Ovary (tissue), 9 donors: ENCODE measurements around the gene TOP3A. TPM values are rescaled to one million over a fixed set of nuclear protein-coding genes. Genes with fewer than 3 reads are reported as not detected.

Experiments
- DNase-seq, 5 donors: peaks; one replicate each; pipeline ENCODE4 v3.0.0-alpha.2; 2019 to 2020
- H3K27ac ChIP-seq, 2 donors: fragments of 200-600 bp; one replicate each; pipeline versions ENCODE4 v1.5.1 to v1.8.0; 2019 to 2022
- H3K27me3 ChIP-seq: fragments of 200-600 bp; one replicate; pipeline ENCODE4 v1.8.0; 2022
- H3K36me3 ChIP-seq: fragments of 200-600 bp; sonication (generic); one replicate; pipeline ENCODE4 v1.5.1; 2019
- H3K4me1 ChIP-seq: one replicate; pipeline ENCODE4 v1.8.1; 2013; ENCODE audit warnings: mild to moderate bottlenecking, moderate library complexity; ENCODE audit not compliant: insufficient read depth
- H3K4me3 ChIP-seq: fragments of 200-600 bp; sonication (generic); one replicate; pipeline ENCODE4 v1.5.1; 2017
- H3K9me3 ChIP-seq, 2 donors: fragments of 200-600 bp in 1 of 2; sonication (generic) in 1 of 2; one replicate each; pipeline versions ENCODE4 v1.5.1 to v1.8.1; 2013 to 2019; ENCODE audit warnings: mild to moderate bottlenecking in 1 of 2, moderate library complexity in 1 of 2
- EP300 ChIP-seq: sonication (generic); formaldehyde crosslinking; IDR thresholded peaks from one replicate; pipeline ENCODE4 v1.6.1; 2017; ENCODE audit warnings: antibody characterized with exemption
- POLR2A ChIP-seq: fragments of 450-650 bp; IDR thresholded peaks from one replicate; pipeline ENCODE4 v1.6.1; 2017; ENCODE audit warnings: antibody characterized with exemption, mild to moderate bottlenecking, moderate library complexity
- WGBS, 3 donors: extraction: QIAGEN DNeasy Blood & Tissue Kit in 1 of 3; methylation state at CpG; one replicate each; pipeline versions ENCODE4 v1.1.5 to v1.1.7; 2013 to 2017; 5-methylcytosine and 5-hydroxymethylcytosine counted together
- intact Hi-C, 4 donors: fragments of 100-400 bp; cut with DNase I; formaldehyde crosslinking; loops; one replicate each; pipeline versions ENCODE4 v1.11.0 to v1.15.1; 2022 to 2023
- polyA plus RNA-seq, 2 donors: library from polyadenylated mRNA; stranded (reverse); fragments of 200-250 nt in 1 of 2; fragments of 350-450 nt in 1 of 2; fragmentation: Illumina TruSeq in 1 of 2; extraction: RNeasy Lipid Tissue Mini Kit (QIAGEN cat#74804) in 1 of 2; gene quantifications; one replicate each; pipeline ENCODE4 v1.2.3, GENCODE V29; 2013 to 2014
- total RNA-seq, 7 donors: library from RNA; depleted of rRNA in 2 of 7; stranded (reverse); fragments of >200 nt in 2 of 7; fragmentation: NEBNext Ultra II Directional in 3 of 7; extraction: Animal tissue kit (Norgen Biotek cat#: 25700) in 3 of 7; gene quantifications; one replicate each; pipeline versions ENCODE4 v1.1.0 to v1.2.4, GENCODE V29; 2016 to 2023
- TF ChIP-seq, protein P1 (sequence below), 3 donors: fragments of 450-650 bp in 2 of 3; fragments of 200-600 bp in 1 of 3; IDR thresholded peaks; one replicate each; pipeline versions ENCODE4 v1.5.1 to v1.8.0; 2016 to 2022; ENCODE audit warnings: antibody characterized with exemption in 3 of 3, mild to moderate bottlenecking in 1 of 3
- donor health status: DM: no; HTN: no; CAD: no; lungs with moderate emphysema.
- donor health status: DM: no; HTN: no; CAD: no.
- donor health status: Bipolar disorder and iron deficiency.
- donor health status: DM: yes; HTN: yes; CAD: no.
- donor health status: DM: no; HTN: no; CAD: no.
- donor health status: DM: yes; HTN: yes; CAD: no.

The TOP3A gene
- total and polyA plus RNA-seq, 9 donors: 12.6 to 35.7 (median 21.3) TPM

DNA sequence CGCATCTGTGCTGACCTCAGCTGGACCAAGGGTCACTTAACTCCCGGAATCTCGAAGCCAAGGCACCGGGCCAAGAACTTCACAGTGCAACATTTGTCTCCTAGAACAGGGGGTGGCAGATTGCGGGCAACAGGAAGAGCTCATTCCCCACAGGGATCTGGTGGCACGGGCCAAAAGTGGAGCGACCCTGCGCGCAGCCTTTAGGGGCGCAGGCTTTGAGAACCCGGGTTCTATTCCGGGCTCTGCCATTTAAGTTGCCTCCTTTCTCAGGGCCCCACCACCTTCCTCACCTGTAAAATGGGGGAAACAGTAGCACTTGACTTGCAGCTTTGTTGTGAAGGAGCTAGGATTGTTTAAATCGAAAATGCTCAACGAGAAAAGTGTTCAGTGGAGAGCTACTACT is 47.9 kb upstream of the TOP3A start:
- TF ChIP-seq POLR2A (no peak), EP300 (no peak)
- TF ChIP-seq, protein P1, sequence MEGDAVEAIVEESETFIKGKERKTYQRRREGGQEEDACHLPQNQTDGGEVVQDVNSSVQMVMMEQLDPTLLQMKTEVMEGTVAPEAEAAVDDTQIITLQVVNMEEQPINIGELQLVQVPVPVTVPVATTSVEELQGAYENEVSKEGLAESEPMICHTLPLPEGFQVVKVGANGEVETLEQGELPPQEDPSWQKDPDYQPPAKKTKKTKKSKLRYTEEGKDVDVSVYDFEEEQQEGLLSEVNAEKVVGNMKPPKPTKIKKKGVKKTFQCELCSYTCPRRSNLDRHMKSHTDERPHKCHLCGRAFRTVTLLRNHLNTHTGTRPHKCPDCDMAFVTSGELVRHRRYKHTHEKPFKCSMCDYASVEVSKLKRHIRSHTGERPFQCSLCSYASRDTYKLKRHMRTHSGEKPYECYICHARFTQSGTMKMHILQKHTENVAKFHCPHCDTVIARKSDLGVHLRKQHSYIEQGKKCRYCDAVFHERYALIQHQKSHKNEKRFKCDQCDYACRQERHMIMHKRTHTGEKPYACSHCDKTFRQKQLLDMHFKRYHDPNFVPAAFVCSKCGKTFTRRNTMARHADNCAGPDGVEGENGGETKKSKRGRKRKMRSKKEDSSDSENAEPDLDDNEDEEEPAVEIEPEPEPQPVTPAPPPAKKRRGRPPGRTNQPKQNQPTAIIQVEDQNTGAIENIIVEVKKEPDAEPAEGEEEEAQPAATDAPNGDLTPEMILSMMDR (IDR thresholded peaks at IDR 0.05): no peak
- H3K27me3 ChIP-seq: no peaks in the 10 kb centered on the region
- no peaks in the 10 kb centered on the region for H3K9me3 ChIP-seq
- WGBS, 3 donors: 7 to 12% (median 12%) methylated on average over 14 of the region's 14 CpGs
- peak overlapping the region; percentile 63 to 64 for H3K27ac ChIP-seq
- H3K36me3 ChIP-seq: no peaks in the 10 kb centered on the region
- DNase-seq: peak; percentile 52 to 82 (median 59)
- peak overlapping the region; percentile 79 for H3K4me3 ChIP-seq
- intact Hi-C loops: no loop called here
- H3K4me1 ChIP-seq: peaks cover 3% of the 10 kb centered on the region

DNA sequence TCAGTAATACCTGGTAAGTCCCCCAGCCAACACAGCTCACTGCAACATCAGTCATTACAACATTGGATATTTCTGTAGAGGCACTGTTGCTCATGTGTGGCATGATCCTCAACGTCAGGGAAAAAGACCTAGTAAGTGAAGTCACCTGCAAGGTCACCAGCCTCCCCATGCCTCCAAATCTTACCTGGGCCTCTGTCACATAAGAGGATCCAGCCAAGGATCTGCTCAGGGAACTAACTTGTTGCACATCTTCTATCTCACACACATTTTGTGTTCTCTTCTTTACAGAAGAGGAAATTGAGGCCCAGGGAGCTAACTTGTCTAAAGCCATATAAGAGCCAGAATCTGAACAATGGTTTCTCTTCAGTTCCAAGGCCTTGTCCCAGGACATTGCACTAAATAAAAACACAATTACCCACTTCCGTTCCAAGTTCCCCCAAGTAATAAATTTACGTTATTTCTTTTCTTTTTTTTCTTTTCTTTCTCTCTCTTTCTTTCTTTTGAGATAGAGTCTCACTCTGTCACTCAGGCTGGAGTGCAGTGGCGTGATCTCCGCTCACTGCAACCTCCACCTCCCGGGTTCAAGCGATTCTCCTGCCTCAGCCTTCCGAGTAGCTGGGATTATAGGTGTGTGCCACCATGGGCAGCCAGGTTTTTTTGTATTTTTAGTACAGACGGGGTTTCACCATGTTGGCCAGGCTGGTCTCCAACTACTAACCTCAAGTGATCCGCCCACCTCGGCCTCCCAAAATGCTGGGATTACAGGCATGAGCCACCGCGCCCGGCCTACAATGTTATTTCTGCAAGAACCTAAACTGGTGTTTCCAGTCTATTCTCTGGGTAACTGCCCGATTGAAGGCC is 47.3 kb upstream of the TOP3A start:
- DNase-seq: no peak
- TF ChIP-seq, protein P1 (IDR thresholded peaks at IDR 0.05): no peak
- TF ChIP-seq POLR2A (no peak), EP300 (no peak)
- Histone ChIP-seq H3K36me3 (no peaks in the 10 kb centered on the region), H3K27ac (no peak overlapping the region), H3K27me3 (no peaks in the 10 kb centered on the region), H3K4me3 (no peak overlapping the region), H3K9me3 (no peaks in the 10 kb centered on the region), H3K4me1 (peaks cover 3% of the 10 kb centered on the region)
- WGBS, 3 donors: 63 to 71% (median 69%) methylated on average over 15 of the region's 15 CpGs
- intact Hi-C loops: no loop called here

DNA sequence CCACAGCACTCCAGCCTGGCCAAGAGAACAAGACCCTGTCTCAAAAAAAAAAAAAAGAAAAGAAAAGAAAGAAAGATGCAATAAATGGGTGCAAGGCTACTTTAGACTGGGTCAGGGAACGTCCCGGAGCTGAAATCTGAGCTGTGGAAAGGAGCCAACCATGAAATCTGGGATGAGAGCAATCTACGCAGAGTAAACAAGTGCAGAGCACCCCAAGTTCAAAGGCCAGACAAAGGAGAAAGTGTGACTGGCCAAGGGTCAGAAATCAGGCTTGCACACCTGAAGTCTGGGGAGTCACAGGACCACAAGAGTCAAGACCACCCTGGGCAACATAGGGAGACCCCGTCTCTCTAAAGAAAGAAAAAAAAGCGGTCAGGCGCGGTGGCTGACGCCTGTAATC is 45.7 kb upstream of the TOP3A start:
- Histone ChIP-seq H3K27ac (no peak overlapping the region), H3K4me1 (peaks cover 3% of the 10 kb centered on the region), H3K9me3 (no peaks in the 10 kb centered on the region), H3K4me3 (no peak overlapping the region), H3K27me3 (no peaks in the 10 kb centered on the region), H3K36me3 (no peaks in the 10 kb centered on the region)
- no peak for DNase-seq
- no peak for TF ChIP-seq EP300
- no peak for TF ChIP-seq POLR2A
- TF ChIP-seq, protein P1 (IDR thresholded peaks at IDR 0.05): no peak
- WGBS, 3 donors: 87 to 91% (median 91%) methylated on average over 8 of the region's 8 CpGs
- intact Hi-C loops: no loop called here

DNA sequence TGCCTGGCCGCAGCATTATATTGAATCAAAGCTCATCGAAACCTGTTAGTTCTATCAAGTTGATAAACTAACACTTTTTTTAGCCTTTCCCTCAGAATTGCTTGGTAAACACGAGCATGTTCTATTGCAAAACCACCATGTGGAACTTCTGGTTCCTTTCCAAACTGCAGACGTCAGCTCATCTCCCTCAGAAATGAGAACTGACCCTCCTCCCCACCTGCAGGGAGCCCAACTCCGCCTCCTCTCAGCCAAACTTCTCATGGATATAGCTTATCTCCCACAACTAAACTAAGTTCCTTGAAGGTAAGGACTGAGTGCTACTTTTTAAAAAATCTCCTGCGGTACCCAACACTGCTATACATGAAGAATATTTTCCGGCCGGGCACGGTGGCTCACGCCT is 41.8 kb upstream of the TOP3A start:
- H3K27ac ChIP-seq: no peak overlapping the region
- no peaks in the 10 kb centered on the region for H3K27me3 ChIP-seq
- TF ChIP-seq, protein P1 (IDR thresholded peaks at IDR 0.05): no peak
- no peak for TF ChIP-seq POLR2A
- no peak for TF ChIP-seq EP300
- WGBS, 3 donors: 71 to 77% (median 75%) methylated on average over 10 of the region's 10 CpGs
- peak in 2 of 5 donors; percentile 51 to 62 for DNase-seq
- H3K36me3 ChIP-seq: no peaks in the 10 kb centered on the region
- H3K4me3 ChIP-seq: no peak overlapping the region
- H3K9me3 ChIP-seq: no peaks in the 10 kb centered on the region
- no peaks in the 10 kb centered on the region for H3K4me1 ChIP-seq
- intact Hi-C loops: no loop called here
